ENCODE results near the gene SUGP1.

SUGP1 gene

DNA sequence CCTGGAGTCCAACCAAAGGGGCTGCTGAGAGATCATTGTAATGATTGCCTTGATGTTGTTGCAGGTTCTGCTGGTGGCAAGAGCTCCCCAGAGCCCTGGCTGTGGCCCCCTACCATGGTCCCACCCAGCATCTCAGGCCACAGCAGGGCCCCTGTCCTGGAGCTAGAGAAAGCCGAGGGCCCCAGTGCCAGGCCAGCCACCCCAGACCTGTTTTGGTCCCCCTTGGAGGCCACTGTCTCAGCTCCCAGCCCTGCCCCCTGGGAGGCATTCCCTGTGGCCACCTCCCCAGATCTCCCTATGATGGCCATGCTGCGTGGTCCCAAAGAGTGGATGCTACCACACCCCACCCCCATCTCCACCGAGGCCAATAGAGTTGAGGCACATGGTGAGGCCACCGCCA is 93.1 kb downstream of the SUGP1 start:
- TF ChIP-seq EZH2phosphoT487 (IDR thresholded peaks at IDR 0.05; ENCODE audit: low read depth), result no peak
- TF ChIP-seq, protein P1, sequence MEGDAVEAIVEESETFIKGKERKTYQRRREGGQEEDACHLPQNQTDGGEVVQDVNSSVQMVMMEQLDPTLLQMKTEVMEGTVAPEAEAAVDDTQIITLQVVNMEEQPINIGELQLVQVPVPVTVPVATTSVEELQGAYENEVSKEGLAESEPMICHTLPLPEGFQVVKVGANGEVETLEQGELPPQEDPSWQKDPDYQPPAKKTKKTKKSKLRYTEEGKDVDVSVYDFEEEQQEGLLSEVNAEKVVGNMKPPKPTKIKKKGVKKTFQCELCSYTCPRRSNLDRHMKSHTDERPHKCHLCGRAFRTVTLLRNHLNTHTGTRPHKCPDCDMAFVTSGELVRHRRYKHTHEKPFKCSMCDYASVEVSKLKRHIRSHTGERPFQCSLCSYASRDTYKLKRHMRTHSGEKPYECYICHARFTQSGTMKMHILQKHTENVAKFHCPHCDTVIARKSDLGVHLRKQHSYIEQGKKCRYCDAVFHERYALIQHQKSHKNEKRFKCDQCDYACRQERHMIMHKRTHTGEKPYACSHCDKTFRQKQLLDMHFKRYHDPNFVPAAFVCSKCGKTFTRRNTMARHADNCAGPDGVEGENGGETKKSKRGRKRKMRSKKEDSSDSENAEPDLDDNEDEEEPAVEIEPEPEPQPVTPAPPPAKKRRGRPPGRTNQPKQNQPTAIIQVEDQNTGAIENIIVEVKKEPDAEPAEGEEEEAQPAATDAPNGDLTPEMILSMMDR (IDR thresholded peaks at IDR 0.05; ENCODE audit: low read depth, low read length), result no peak
- Histone ChIP-seq H3K4me3 (ENCODE audit: low read length) (no peak overlapping the region), H3K79me2 (ENCODE audit: low read length) (no peaks in the 10 kb centered on the region), H4K20me1 (ENCODE audit: insufficient read depth, low read length) (no peaks in the 10 kb centered on the region), H3K27ac (ENCODE audit: low read length) (no peak overlapping the region), H3K27me3 (ENCODE audit: low read depth, low read length) (peaks cover 9% of the 10 kb centered on the region; the same call in 1 of the 2 replicates), H3K9me3 (ENCODE audit: insufficient read depth, low read length) (no peaks in the 10 kb centered on the region), H3K36me3 (replicated peaks; ENCODE audit: low read depth, low read length) (no peaks in the 10 kb centered on the region), H3K9ac (ENCODE audit: low read length) (no peak overlapping the region), H3K4me1 (ENCODE audit: low read length) (no peaks in the 10 kb centered on the region), H2AFZ (ENCODE audit: low read depth, low read length) (no peak overlapping the region), H3K4me2 (ENCODE audit: low read length) (no peak overlapping the region)

DNA sequence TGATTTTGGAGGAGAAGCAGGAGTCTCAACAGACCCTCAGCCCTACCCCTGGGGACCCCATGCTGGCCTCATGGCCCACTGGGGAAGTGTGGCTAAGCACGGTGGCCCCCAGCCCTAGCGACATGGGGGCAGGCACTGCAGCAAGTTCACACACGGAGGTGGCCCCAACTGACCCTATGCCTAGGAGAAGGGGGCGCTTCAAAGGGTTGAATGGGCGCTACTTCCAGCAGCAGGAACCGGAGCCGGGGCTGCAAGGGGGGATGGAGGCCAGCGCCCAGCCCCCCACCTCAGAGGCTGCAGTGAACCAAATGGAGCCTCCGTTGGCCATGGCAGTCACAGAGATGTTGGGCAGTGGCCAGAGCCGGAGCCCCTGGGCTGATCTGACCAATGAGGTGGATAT is 93.6 kb downstream of the SUGP1 start:
- Histone ChIP-seq H3K79me2 (ENCODE audit: low read length) (no peaks in the 10 kb centered on the region), H3K27ac (ENCODE audit: low read length) (no peak overlapping the region), H3K36me3 (replicated peaks; ENCODE audit: low read depth, low read length) (no peaks in the 10 kb centered on the region), H2AFZ (ENCODE audit: low read depth, low read length) (no peak overlapping the region), H3K27me3 (ENCODE audit: low read depth, low read length) (peaks cover 9% of the 10 kb centered on the region; the same call in 1 of the 2 replicates), H3K4me3 (ENCODE audit: low read length) (no peak overlapping the region), H3K4me1 (ENCODE audit: low read length) (no peaks in the 10 kb centered on the region), H4K20me1 (ENCODE audit: insufficient read depth, low read length) (no peaks in the 10 kb centered on the region), H3K9ac (ENCODE audit: low read length) (no peak overlapping the region), H3K4me2 (ENCODE audit: low read length) (no peak overlapping the region), H3K9me3 (ENCODE audit: insufficient read depth, low read length) (no peaks in the 10 kb centered on the region)
- TF ChIP-seq, protein P1 (IDR thresholded peaks at IDR 0.05; ENCODE audit: low read depth, low read length), result no peak
- TF ChIP-seq EZH2phosphoT487 (IDR thresholded peaks at IDR 0.05; ENCODE audit: low read depth), result no peak

DNA sequence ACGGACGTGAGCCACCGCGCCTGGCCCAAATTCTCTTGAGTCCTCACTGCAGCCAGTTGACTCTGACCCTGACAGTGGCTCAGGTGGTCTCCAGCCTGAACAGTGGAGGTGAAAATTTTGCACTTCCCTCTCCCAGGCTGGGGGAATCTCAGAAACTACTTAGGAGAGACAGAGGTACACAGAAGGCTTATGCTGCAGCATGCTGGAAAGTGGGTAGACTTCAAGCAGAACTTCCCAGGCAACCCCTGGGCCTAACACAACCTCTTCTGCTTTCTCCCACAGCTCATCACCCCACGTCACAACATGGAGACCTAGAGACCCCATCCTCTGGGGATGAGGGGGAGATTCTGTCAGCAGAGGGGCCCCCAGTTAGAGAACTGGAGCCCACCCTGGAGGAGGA is 94.1 kb downstream of the SUGP1 start:
- Histone ChIP-seq H3K4me2 (ENCODE audit: low read length) (no peak overlapping the region), H3K9ac (ENCODE audit: low read length) (no peak overlapping the region), H3K79me2 (ENCODE audit: low read length) (no peaks in the 10 kb centered on the region), H3K36me3 (replicated peaks; ENCODE audit: low read depth, low read length) (no peaks in the 10 kb centered on the region), H4K20me1 (ENCODE audit: insufficient read depth, low read length) (no peaks in the 10 kb centered on the region), H3K27ac (ENCODE audit: low read length) (no peak overlapping the region), H3K9me3 (ENCODE audit: insufficient read depth, low read length) (no peaks in the 10 kb centered on the region), H3K4me3 (ENCODE audit: low read length) (no peak overlapping the region), H2AFZ (ENCODE audit: low read depth, low read length) (no peak overlapping the region), H3K4me1 (ENCODE audit: low read length) (no peaks in the 10 kb centered on the region), H3K27me3 (ENCODE audit: low read depth, low read length) (peaks cover 9% of the 10 kb centered on the region; the same call in 1 of the 2 replicates)
- TF ChIP-seq, protein P1 (IDR thresholded peaks at IDR 0.05; ENCODE audit: low read depth, low read length), result no peak
- no peak for TF ChIP-seq EZH2phosphoT487 (IDR thresholded peaks at IDR 0.05; ENCODE audit: low read depth)

Data from OCI-LY3 (cell line).